HL-60 (cell line): ENCODE data around the gene FADS6.

ENCODE experiments used
- CTCF ChIP-seq: IDR thresholded peaks from one replicate; pipeline ENCODE4 v1.5.1; 2011; ENCODE audit warnings: low read length, control low read depth, inconsistent platforms; ENCODE audit not compliant: insufficient read depth
- SPI1 ChIP-seq: IDR thresholded peaks from 2 replicates; pipeline ENCODE4 v1.6.1; 2012; ENCODE audit warnings: low read depth, mild to moderate bottlenecking, borderline replicate concordance

DNA sequence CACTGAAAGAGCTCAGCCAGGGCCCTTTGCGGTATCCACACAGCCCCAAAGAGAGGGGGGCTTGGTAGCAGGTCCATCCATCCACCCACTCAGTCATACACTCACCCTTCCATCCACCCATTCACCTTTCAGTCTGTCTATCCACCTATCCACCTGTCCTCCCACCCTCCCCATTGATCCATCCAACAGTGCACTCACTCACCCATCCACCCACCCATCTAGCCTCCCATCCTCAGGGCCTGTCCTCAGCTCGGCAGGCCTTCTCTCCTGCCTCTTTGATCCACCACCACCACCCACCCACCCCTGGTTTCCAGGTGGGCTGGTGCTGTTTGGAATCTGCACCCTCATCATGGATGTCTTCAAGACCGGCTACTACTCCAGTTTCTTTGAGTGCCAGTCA is 31.8 kb upstream of the FADS6 start:
- TF ChIP-seq CTCF (no peak), SPI1 (no peak)
